H1 (cell line): ENCODE measurements around the gene RAB2B. TPM values are rescaled to one million over a fixed set of nuclear protein-coding genes. Genes with fewer than 3 reads are reported as not detected.

Experiments
- CTCF ChIA-PET: fragments of 300-600 bp; sonication (Branson Sonifier 250); formaldehyde crosslinking; loops from one replicate; lab custom pipeline; 2021; ENCODE audit not compliant: partially characterized antibody; lab: Charles Lee
- POLR2A ChIA-PET: fragments of 300-600 bp; sonication (Branson Sonifier 250); formaldehyde crosslinking; loops from one replicate; lab custom pipeline; 2021; ENCODE audit warnings: inconsistent platforms; ENCODE audit not compliant: partially characterized antibody; lab: Charles Lee
- DNase-seq, 2 experiments: peaks; one replicate each; pipeline versions ENCODE4 v3.0.0 to v3.0.0-alpha.2; 2010 to 2022; ENCODE audit warnings: low spot score in 2 of 2, low read depth in 1 of 2, mixed read lengths in 1 of 2
- FAIRE-seq: peaks from 2 replicates; lab custom pipeline; 2011; peaks lifted over from hg19 to GRCh38; lab: Jason Lieb, UNC
- H2AFZ ChIP-seq: 2 replicates; pipeline ENCODE4 v1.8.1; 2012; ENCODE audit warnings: low read length, inconsistent platforms
- H2AK5ac ChIP-seq: 2 replicates; pipeline ENCODE4 v1.6.1; 2013; ENCODE audit warnings: low read depth, low read length
- H2BK120ac ChIP-seq: replicated peaks from 2 replicates; pipeline ENCODE3; 2013; ENCODE audit warnings: low read depth, low read length, inconsistent platforms
- H2BK12ac ChIP-seq: 2 replicates; pipeline ENCODE4 v1.6.1; 2013; ENCODE audit warnings: low read depth, low read length
- H2BK15ac ChIP-seq: 2 replicates; pipeline ENCODE4 v1.6.1; 2013; ENCODE audit warnings: low read length
- H2BK20ac ChIP-seq: 2 replicates; pipeline ENCODE4 v1.6.1; 2013; ENCODE audit warnings: low read length
- H2BK5ac ChIP-seq: 2 replicates; pipeline ENCODE4 v1.6.1; 2013; ENCODE audit warnings: low read depth, low read length
- H3K14ac ChIP-seq: 2 replicates; pipeline ENCODE4 v1.6.1; 2013; ENCODE audit warnings: inconsistent platforms; ENCODE audit not compliant: insufficient read length
- H3K18ac ChIP-seq: 2 replicates; pipeline ENCODE4 v1.6.1; 2013; ENCODE audit warnings: low read length; ENCODE audit errors: extremely low read depth
- H3K23ac ChIP-seq: 2 replicates; pipeline ENCODE4 v1.6.1; 2013; ENCODE audit warnings: inconsistent platforms; ENCODE audit not compliant: insufficient read length
- H3K23me2 ChIP-seq: 2 replicates; pipeline ENCODE4 v1.6.1; 2013; ENCODE audit warnings: low read depth, low read length
- H3K27ac ChIP-seq: 2 replicates; pipeline ENCODE4 v1.6.1; 2011; ENCODE audit warnings: low read depth, low read length, inconsistent platforms
- H3K27me3 ChIP-seq, 4 experiments: replicated peaks in 1 of 4; 1 replicate in 1 of 4; 2 replicates in 3 of 4; pipeline versions ENCODE4 v1.6.1 to v1.8.1; 2011 to 2013; ENCODE audit warnings: low read length in 3 of 4, mild to moderate bottlenecking in 3 of 4, inconsistent platforms in 2 of 4, mixed read lengths in 2 of 4, moderate library complexity in 1 of 4; ENCODE audit not compliant: control insufficient read depth in 3 of 4, insufficient read depth in 3 of 4; ENCODE audit errors: extremely low read depth in 1 of 4
- H3K36me3 ChIP-seq, 4 experiments: 2 replicates each; pipeline versions ENCODE4 v1.6.1 to v1.8.1; 2011 to 2013; ENCODE audit warnings: mild to moderate bottlenecking in 4 of 4, low read length in 3 of 4, moderate library complexity in 2 of 4, control low read depth in 1 of 4, inconsistent platforms in 1 of 4; ENCODE audit not compliant: insufficient read depth in 4 of 4, control insufficient read depth in 2 of 4
- H3K4ac ChIP-seq: replicated peaks from 2 replicates; pipeline ENCODE3; 2013; ENCODE audit warnings: low read length, low read depth, mixed read lengths, inconsistent platforms; ENCODE audit not compliant: insufficient read length
- H3K4me1 ChIP-seq, 4 experiments: replicated peaks in 1 of 4; 1 replicate in 1 of 4; 2 replicates in 3 of 4; pipeline versions ENCODE4 v1.6.1 to v1.8.1; 2011 to 2013; ENCODE audit warnings: low read length in 3 of 4, inconsistent platforms in 2 of 4, mixed read lengths in 1 of 4; ENCODE audit not compliant: insufficient read depth in 4 of 4, control insufficient read depth in 3 of 4
- H3K4me2 ChIP-seq, 2 experiments: 2 replicates each; pipeline versions ENCODE4 v1.6.1 to v1.8.1; 2011 to 2013; ENCODE audit warnings: low read depth in 2 of 2, low read length in 2 of 2, control low read depth in 1 of 2, inconsistent platforms in 1 of 2, mild to moderate bottlenecking in 1 of 2; ENCODE audit not compliant: insufficient read depth in 1 of 2
- H3K4me3 ChIP-seq, 4 experiments: fragments of 200-600, 300-600 bp in 1 of 4; sonication (generic), shearing (Covaris generic), sonication (Bioruptor Twin) in 1 of 4; 2 replicates each; pipeline versions ENCODE4 v1.5.1 to v1.8.1; 2011 to 2016; ENCODE audit warnings: low read length in 4 of 4, low read depth in 3 of 4, control low read depth in 2 of 4, inconsistent platforms in 2 of 4, mild to moderate bottlenecking in 2 of 4, mixed read lengths in 1 of 4, moderate library complexity in 1 of 4; ENCODE audit not compliant: insufficient read depth in 2 of 4; ENCODE audit errors: extremely low read depth in 1 of 4
- H3K56ac ChIP-seq: replicated peaks from 2 replicates; pipeline ENCODE3; 2013; ENCODE audit warnings: low read depth, mild to moderate bottlenecking, mixed read lengths, low read length, inconsistent platforms; ENCODE audit not compliant: insufficient read length
- H3K79me1 ChIP-seq: 2 replicates; pipeline ENCODE4 v1.6.1; 2013; ENCODE audit warnings: low read depth, low read length, control low read depth
- H3K79me2 ChIP-seq, 2 experiments: 2 replicates each; pipeline versions ENCODE4 v1.6.1 to v1.8.1; 2012 to 2013; ENCODE audit warnings: low read length in 2 of 2, mild to moderate bottlenecking in 2 of 2, inconsistent platforms in 1 of 2; ENCODE audit not compliant: insufficient read depth in 2 of 2, control insufficient read depth in 1 of 2
- H3K9ac ChIP-seq, 4 experiments: replicated peaks in 1 of 4; 1 replicate in 1 of 4; 2 replicates in 3 of 4; pipeline versions ENCODE4 v1.6.1 to v1.8.1; 2011 to 2013; ENCODE audit warnings: low read depth in 3 of 4, low read length in 3 of 4, control low read depth in 2 of 4, mild to moderate bottlenecking in 2 of 4, moderate library complexity in 2 of 4, inconsistent platforms in 1 of 4; ENCODE audit errors: extremely low read depth in 1 of 4
- H3K9me3 ChIP-seq, 2 experiments: 2 replicates each; pipeline versions ENCODE4 v1.6.1 to v1.8.1; 2012 to 2013; ENCODE audit warnings: mild to moderate bottlenecking in 2 of 2, moderate library complexity in 2 of 2, control low read depth in 1 of 2, inconsistent platforms in 1 of 2, low read depth in 1 of 2, low read length in 1 of 2, mixed read lengths in 1 of 2; ENCODE audit not compliant: insufficient read depth in 2 of 2
- H4K20me1 ChIP-seq, 2 experiments: replicated peaks in 1 of 2; 2 replicates each; pipeline versions ENCODE3 to v1.8.1; 2011 to 2013; ENCODE audit warnings: inconsistent platforms in 2 of 2, low read length in 2 of 2, mild to moderate bottlenecking in 1 of 2; ENCODE audit not compliant: insufficient read depth in 2 of 2, control insufficient read depth in 1 of 2
- H4K5ac ChIP-seq: 2 replicates; pipeline ENCODE4 v1.6.1; 2013; ENCODE audit warnings: low read length, low read depth, mixed read lengths, inconsistent platforms; ENCODE audit not compliant: insufficient read length
- H4K8ac ChIP-seq: 2 replicates; pipeline ENCODE4 v1.8.0; 2013; ENCODE audit warnings: mild to moderate bottlenecking, moderate library complexity, low read length, inconsistent platforms; ENCODE audit not compliant: insufficient read depth; ENCODE audit errors: extremely low read depth
- H4K91ac ChIP-seq: replicated peaks from 2 replicates; pipeline ENCODE3; 2013; ENCODE audit warnings: low read length, mixed read lengths, inconsistent platforms; ENCODE audit not compliant: insufficient read length
- CTCF ChIP-seq, 3 experiments: IDR thresholded peaks; 1 replicate in 2 of 3; 2 replicates in 1 of 3; pipeline versions ENCODE4 v1.5.1 to v1.6.1; 2011; ENCODE audit warnings: low read length in 3 of 3, mild to moderate bottlenecking in 3 of 3, inconsistent platforms in 2 of 3, low read depth in 1 of 3, moderate library complexity in 1 of 3; ENCODE audit not compliant: insufficient read depth in 1 of 3; ENCODE audit errors: control extremely low read depth in 1 of 3
- JUND ChIP-seq: IDR thresholded peaks from 2 replicates; pipeline ENCODE4 v1.6.1; 2011; ENCODE audit warnings: mild to moderate bottlenecking, improper control_type of control experiment, low read length
- POLR2A ChIP-seq, 2 experiments: IDR thresholded peaks; 1 replicate in 1 of 2; 2 replicates in 1 of 2; pipeline ENCODE4 v1.6.1; 2011; ENCODE audit warnings: low read depth in 2 of 2, low read length in 2 of 2, mild to moderate bottlenecking in 2 of 2; ENCODE audit errors: control extremely low read depth in 1 of 2
- POLR2AphosphoS5 ChIP-seq: IDR thresholded peaks from 2 replicates; pipeline ENCODE4 v1.6.1; 2011; ENCODE audit warnings: low read depth, low read length
- WGBS, 2 experiments: shearing (Covaris generic) in 1 of 2; methylation state at CpG; one replicate each; pipeline versions ENCODE4 v1.1.6 to v1.1.7; 2013 to 2015; ENCODE audit warnings: low lambda C conversion rate in 2 of 2, mixed read lengths in 2 of 2, inconsistent platforms in 1 of 2, low coverage in 1 of 2, missing lambda C conversion rate in 1 of 2; ENCODE audit not compliant: insufficient replicate concordance in 2 of 2, insufficient coverage in 1 of 2, insufficient read length in 1 of 2; ENCODE audit errors: extremely low coverage in 1 of 2, missing lambda C conversion rate in 1 of 2; 5-methylcytosine and 5-hydroxymethylcytosine counted together
- polyA plus RNA-seq, 7 experiments: library from polyadenylated mRNA; depleted of rRNA in 3 of 7; stranded (reverse) in 5 of 7; unstranded in 2 of 7; fragments of >200 nt in 5 of 7; fragments of 200-250 nt in 2 of 7; gene quantifications; 1 replicate in 5 of 7; 2 replicates in 1 of 7; 4 replicates in 1 of 7; pipeline versions ENCODE4 v1.2.1 to v1.2.3, GENCODE V29; 2011 to 2013; ENCODE audit warnings: missing spikeins in 2 of 7, mixed read lengths in 2 of 7
- total RNA-seq: library from RNA; stranded (reverse); fragmentation: NEBNext Ultra II Directional; extraction: Animal tissue kit (Norgen Biotek cat#: 25700); gene quantifications from 2 replicates; pipeline ENCODE4 v1.2.1, GENCODE V29; 2021

The RAB2B gene
- total and polyA plus RNA-seq, 2 of the 8 experiments (the other 6 are each of a cell fraction or from before 2014, with no cell fraction given), result 23.4 to 26.1 TPM

GRCh38 chr14:21476523-21476924 is 235 bp downstream of the RAB2B start:
- CTCF ChIA-PET, result interaction anchor here (0.6 to 3.0 kb wide), 10 partner anchors 11 to 198 kb away, joined by 3 to 27 read pairs (median 4); partner anchors contain the start of gene SALL2
- FAIRE-seq, result no peak
- peak; percentile 9 for TF ChIP-seq POLR2AphosphoS5
- TF ChIP-seq JUND, result 0 out of 2 replicates have a peak, but pooled peaks have one; percentile 12
- no peak for TF ChIP-seq CTCF (IDR thresholded peaks at IDR 0.05; ENCODE audit: control extremely low read depth in 1 of 3, insufficient read depth in 1 of 3, low read depth in 1 of 3, low read length in 3 of 3)
- peak in 1 of 2 experiments; percentile 60; a peak in 1 of 3 replicates for TF ChIP-seq POLR2A (IDR thresholded peaks at IDR 0.05; ENCODE audit: control extremely low read depth in 1 of 2, low read depth in 2 of 2, low read length in 2 of 2)

More at GRCh38 chr14:21476523-21476924, 235 bp downstream of the RAB2B start:
- Histone ChIP-seq H3K23me2 (no peaks in the 10 kb centered on the region; the same call in 1 of the 2 replicates), H3K4me3 (peak overlapping the region; percentile 79 to 100 (median 90)), H2AFZ (peak overlapping the region; percentile 87; the same call in 1 of the 2 replicates), H3K18ac (peak overlapping the region; percentile 53; the same call in 1 of the 2 replicates), H3K36me3 (peaks cover 0 to 16% (median 10%) of the 10 kb centered on the region in 4 experiments; a peak in 6 of 8 replicates), H4K20me1 (no peaks in the 10 kb centered on the region), H3K9ac (peak overlapping the region; percentile 54 to 96 (median 68); a peak in 6 of 7 replicates), H3K9me3 (no peaks in the 10 kb centered on the region), H4K91ac (no peak overlapping the region), H2BK12ac (no peak overlapping the region), H3K27ac (no peak overlapping the region; the same call in 1 of the 2 replicates), H4K8ac (no peak overlapping the region), H3K4me2 (peak overlapping the region; percentile 65 to 72), H4K5ac (peak overlapping the region; percentile 86), H2BK15ac (no peak overlapping the region), H3K14ac (no peak overlapping the region), H3K79me2 (peaks cover 0 to 39% of the 10 kb centered on the region in 2 experiments; a peak in 3 of 4 replicates), H3K79me1 (no peaks in the 10 kb centered on the region), H3K4ac (no peak overlapping the region), H2BK120ac (no peak overlapping the region), H3K27me3 (no peaks in the 10 kb centered on the region), H3K23ac (no peak overlapping the region), H3K4me1 (no peaks in the 10 kb centered on the region; a peak in 1 of 7 replicates), H2AK5ac (no peak overlapping the region), H2BK20ac (no peak overlapping the region), H3K56ac (no peak overlapping the region), H2BK5ac (peak overlapping the region; percentile 30)
- 3% methylated on average over 22 of the region's 27 CpGs; no CpG with 5 or more reads in 1 of the 2 experiments for WGBS, 2 experiments
- POLR2A ChIA-PET, result interaction anchor here (1.6 to 5.6 kb wide), 12 partner anchors 11 to 92 kb away, joined by 3 to 23 read pairs (median 8); partner anchors contain the start of genes METTL3, SALL2 and SUPT16H
- DNase-seq, result no peak
